Measurements from ENCODE around the gene DNMT1. TPM values are rescaled to one million over a fixed set of nuclear protein-coding genes. Genes with fewer than 3 reads are reported as not detected.
A peak's percentile ranks its signal among the peaks of the same experiment; 100 is the strongest.

The DNMT1 gene
- total RNA-seq, 1 experiment from 2014 or later = 210 TPM

GRCh38 chr19:10223488-10224213 lies 28.9 kb upstream of the DNMT1 start (continued):
- TF ChIP-seq STAT6 (CRISPR knock-in tag; conservative IDR thresholded peaks at IDR 0.05; ENCODE audit: low read depth) = no peak

- peak overlapping the region; percentile 75 for H3K27ac Mint-ChIP-seq
- H3K27me3 Mint-ChIP-seq (ENCODE audit: low read depth) = no peaks in the 10 kb centered on the region
- H3K9me3 Mint-ChIP-seq = peaks cover 4% of the 10 kb centered on the region; the same call in 1 of the 2 replicates
- no peak for ATAC-seq
- no peak overlapping the region for H3K4me3 Mint-ChIP-seq
- ChIA-PET CTCF (interaction anchor here (0.9 to 2.2 kb wide), 2 partner anchors 36 to 37 kb away, joined by 3 to 12 read pairs; no protein-coding TSS in a partner anchor), POLR2A (no interaction called here)
- peaks cover 8% of the 10 kb centered on the region for H3K36me3 Mint-ChIP-seq
- H3K4me1 Mint-ChIP-seq = peaks cover 5% of the 10 kb centered on the region
- DNase-seq (ENCODE audit: low spot score) = no peak
- TF ChIP-seq CREB1 (CRISPR knock-in tag; IDR thresholded peaks at IDR 0.05) (no peak), ZNF512 (CRISPR knock-in tag; IDR thresholded peaks at IDR 0.05; ENCODE audit: borderline replicate concordance) (no peak), ELF4 (CRISPR knock-in tag; IDR thresholded peaks at IDR 0.05; ENCODE audit: low read depth) (no peak), OVOL2 (CRISPR knock-in tag; IDR thresholded peaks at IDR 0.05; ENCODE audit: borderline replicate concordance) (no peak), TP53 (CRISPR knock-in tag; IDR thresholded peaks at IDR 0.05) (no peak), SMAD4 (CRISPR knock-in tag; IDR thresholded peaks at IDR 0.05) (no peak), FOXK1 (CRISPR knock-in tag; IDR thresholded peaks at IDR 0.05) (no peak), ZNF219 (CRISPR knock-in tag; IDR thresholded peaks at IDR 0.05; ENCODE audit: borderline replicate concordance) (no peak), ZSCAN18 (CRISPR knock-in tag; IDR thresholded peaks at IDR 0.05) (no peak), HMGXB4 (CRISPR knock-in tag; IDR thresholded peaks at IDR 0.05) (no peak), TEAD4 (CRISPR knock-in tag; IDR thresholded peaks at IDR 0.05) (no peak), ETV6 (CRISPR knock-in tag; IDR thresholded peaks at IDR 0.05) (no peak), E2F1 (CRISPR knock-in tag; IDR thresholded peaks at IDR 0.05) (no peak), ZBTB21 (CRISPR knock-in tag; IDR thresholded peaks at IDR 0.05; ENCODE audit: borderline replicate concordance) (no peak), ATF2 (CRISPR knock-in tag; IDR thresholded peaks at IDR 0.05; ENCODE audit: borderline replicate concordance, low read depth) (no peak), ZBTB43 (CRISPR knock-in tag; IDR thresholded peaks at IDR 0.05) (no peak), GTF2I (CRISPR knock-in tag; conservative IDR thresholded peaks at IDR 0.05) (no peak), PREB (CRISPR knock-in tag; IDR thresholded peaks at IDR 0.05; ENCODE audit: borderline replicate concordance) (no peak), MAX (CRISPR knock-in tag; IDR thresholded peaks at IDR 0.05) (no peak)
Measured at GRCh38 chr19:10222201-10222890, 27.6 kb upstream of the DNMT1 start.

Data from WTC11 (cell line).